DOHH2 (cell line): Measurements from ENCODE around the gene NRCAM.

ENCODE experiments used
- H3F3A ChIP-seq: fragments of 200-600 bp; sonication (generic), shearing (Covaris generic); 2 replicates; pipeline ENCODE4 v1.6.0; 2016; ENCODE audit warnings: antibody characterized with exemption, mild to moderate bottlenecking; ENCODE audit not compliant: control insufficient read depth, insufficient read depth
- H3K27ac ChIP-seq: fragments of 200-600 bp; sonication (generic); 2 replicates; pipeline ENCODE4 v1.5.1; 2014; ENCODE audit warnings: low read depth, mild to moderate bottlenecking, low read length, moderate library complexity
- H3K27me3 ChIP-seq: fragments of 200-600 bp; sonication (generic); 2 replicates; pipeline ENCODE4 v1.6.1; 2014; ENCODE audit warnings: mild to moderate bottlenecking, low read length, mixed read lengths; ENCODE audit not compliant: control insufficient read depth
- H3K36me3 ChIP-seq: fragments of 200-600 bp; sonication (generic); 2 replicates; pipeline ENCODE4 v1.6.1; 2014; ENCODE audit warnings: mild to moderate bottlenecking, low read length, moderate library complexity, mixed read lengths; ENCODE audit not compliant: control insufficient read depth
- H3K4me1 ChIP-seq: fragments of 200-600 bp; sonication (generic); 2 replicates; pipeline ENCODE4 v1.6.1; 2014; ENCODE audit warnings: mild to moderate bottlenecking, low read length, mixed read lengths; ENCODE audit not compliant: control insufficient read depth
- H3K4me2 ChIP-seq: fragments of 200-600 bp; sonication (generic); 2 replicates; pipeline ENCODE4 v1.6.0; 2014; ENCODE audit warnings: mild to moderate bottlenecking, low read length, moderate library complexity
- H3K4me3 ChIP-seq: fragments of 200-600 bp; sonication (generic); 2 replicates; pipeline ENCODE4 v1.5.1; 2014; ENCODE audit warnings: mild to moderate bottlenecking, low read length, mixed read lengths
- H3K79me2 ChIP-seq: fragments of 200-600 bp; sonication (generic); 2 replicates; pipeline ENCODE4 v1.6.1; 2014; ENCODE audit warnings: mild to moderate bottlenecking, low read length, mixed read lengths; ENCODE audit not compliant: control insufficient read depth
- H3K9me2 ChIP-seq: fragments of 200-600 bp; sonication (generic); replicated peaks from 2 replicates; pipeline ENCODE4 v1.6.1; 2014; ENCODE audit warnings: mild to moderate bottlenecking, low read length, mixed read lengths; ENCODE audit not compliant: control insufficient read depth
- H3K9me3 ChIP-seq: fragments of 200-600 bp; sonication (generic); 2 replicates; pipeline ENCODE4 v1.6.1; 2014; ENCODE audit warnings: antibody characterized with exemption, low read length, mixed read lengths; ENCODE audit not compliant: control insufficient read depth, insufficient read depth
- H4K20me1 ChIP-seq: fragments of 200-600 bp; sonication (generic); 2 replicates; pipeline ENCODE4 v1.6.0; 2014; ENCODE audit warnings: low read depth, mild to moderate bottlenecking, antibody characterized with exemption, low read length, moderate library complexity; ENCODE audit not compliant: control insufficient read depth, insufficient read depth
- EZH2phosphoT487 ChIP-seq: fragments of 200-600 bp; sonication (generic); IDR thresholded peaks from 2 replicates; pipeline ENCODE4 v1.6.1; 2017; ENCODE audit warnings: borderline replicate concordance, mild to moderate bottlenecking, antibody characterized with exemption, low read length, moderate library complexity, mixed read lengths
- TF ChIP-seq, protein P1 (sequence below): fragments of 200-600 bp; sonication (generic); IDR thresholded peaks from one replicate; pipeline ENCODE4 v1.5.1; 2014; ENCODE audit warnings: antibody characterized with exemption, mild to moderate bottlenecking, low read depth, low read length; ENCODE audit not compliant: poor library complexity, severe bottlenecking

The NRCAM gene

DNA sequence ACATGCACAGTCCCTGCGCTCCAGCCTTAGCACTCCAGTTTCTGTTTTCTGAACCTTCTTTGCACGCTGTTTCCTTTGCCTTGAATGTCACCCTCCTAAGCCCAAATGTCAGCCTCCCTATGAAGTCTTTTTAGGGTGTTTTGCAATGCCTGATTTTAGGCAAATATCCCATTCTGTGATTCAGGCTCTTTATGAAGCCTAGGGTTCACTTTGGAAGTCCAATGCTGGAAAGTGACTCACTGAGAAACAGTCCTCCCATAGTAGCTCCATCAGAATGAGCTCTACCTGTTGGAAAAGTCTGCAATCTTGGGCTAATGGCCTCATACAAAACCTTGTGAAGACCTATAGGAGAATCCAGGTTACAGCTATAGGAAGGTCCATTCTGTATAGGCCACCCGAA is 331.4 kb downstream of the NRCAM start:
- H3K27me3 ChIP-seq = peaks cover 11% of the 10 kb centered on the region
- no peaks in the 10 kb centered on the region for H3K36me3 ChIP-seq
- H3K9me3 ChIP-seq = no peaks in the 10 kb centered on the region
- H4K20me1 ChIP-seq = no peaks in the 10 kb centered on the region
- H3K4me2 ChIP-seq = no peak overlapping the region
- no peaks in the 10 kb centered on the region for H3F3A ChIP-seq
- H3K79me2 ChIP-seq = no peaks in the 10 kb centered on the region
- no peak overlapping the region for H3K4me3 ChIP-seq
- no peaks in the 10 kb centered on the region for H3K9me2 ChIP-seq
- no peak for TF ChIP-seq EZH2phosphoT487
- TF ChIP-seq, protein P1, sequence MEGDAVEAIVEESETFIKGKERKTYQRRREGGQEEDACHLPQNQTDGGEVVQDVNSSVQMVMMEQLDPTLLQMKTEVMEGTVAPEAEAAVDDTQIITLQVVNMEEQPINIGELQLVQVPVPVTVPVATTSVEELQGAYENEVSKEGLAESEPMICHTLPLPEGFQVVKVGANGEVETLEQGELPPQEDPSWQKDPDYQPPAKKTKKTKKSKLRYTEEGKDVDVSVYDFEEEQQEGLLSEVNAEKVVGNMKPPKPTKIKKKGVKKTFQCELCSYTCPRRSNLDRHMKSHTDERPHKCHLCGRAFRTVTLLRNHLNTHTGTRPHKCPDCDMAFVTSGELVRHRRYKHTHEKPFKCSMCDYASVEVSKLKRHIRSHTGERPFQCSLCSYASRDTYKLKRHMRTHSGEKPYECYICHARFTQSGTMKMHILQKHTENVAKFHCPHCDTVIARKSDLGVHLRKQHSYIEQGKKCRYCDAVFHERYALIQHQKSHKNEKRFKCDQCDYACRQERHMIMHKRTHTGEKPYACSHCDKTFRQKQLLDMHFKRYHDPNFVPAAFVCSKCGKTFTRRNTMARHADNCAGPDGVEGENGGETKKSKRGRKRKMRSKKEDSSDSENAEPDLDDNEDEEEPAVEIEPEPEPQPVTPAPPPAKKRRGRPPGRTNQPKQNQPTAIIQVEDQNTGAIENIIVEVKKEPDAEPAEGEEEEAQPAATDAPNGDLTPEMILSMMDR = no peak
- H3K4me1 ChIP-seq = no peaks in the 10 kb centered on the region
- H3K27ac ChIP-seq = no peak overlapping the region

DNA sequence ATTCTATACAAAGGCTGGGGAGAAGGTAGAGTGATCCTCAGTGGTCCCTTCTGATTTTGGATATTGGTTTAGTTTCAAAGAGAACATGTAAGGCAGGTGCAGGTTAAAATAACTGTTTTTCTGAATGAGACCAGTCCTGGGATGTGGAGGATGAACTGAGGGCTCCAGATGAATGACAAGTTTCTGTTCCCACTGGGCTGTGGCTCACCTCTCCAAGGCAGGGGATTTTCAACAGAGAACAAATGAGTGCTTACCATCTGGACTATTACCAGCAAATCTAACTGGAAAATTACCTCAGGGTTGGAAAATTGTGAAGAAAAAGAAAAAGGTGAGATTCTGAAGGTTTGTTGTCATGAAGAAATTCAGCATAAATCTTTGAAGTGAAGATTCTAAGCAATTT is 334.1 kb downstream of the NRCAM start:
- H3K4me1 ChIP-seq = no peaks in the 10 kb centered on the region

DNA sequence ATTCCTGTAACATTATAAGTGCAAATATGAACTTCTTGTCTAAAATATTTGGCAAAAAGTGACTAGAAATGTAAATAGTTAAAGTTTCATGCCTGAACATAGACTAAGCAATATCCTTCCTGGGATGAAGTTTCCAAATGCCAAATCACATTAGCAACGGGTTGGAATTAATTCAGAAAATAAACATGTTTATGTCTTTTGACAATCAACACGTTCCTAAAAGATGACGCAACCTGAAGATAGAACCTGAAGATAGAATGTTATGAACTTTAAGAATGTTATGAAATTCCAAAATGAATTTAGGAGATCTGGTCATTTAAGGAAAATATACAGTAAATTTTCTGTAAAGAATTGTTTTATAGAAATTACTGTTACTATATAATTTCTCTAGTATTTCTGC is 335.3 kb downstream of the NRCAM start:
- Histone ChIP-seq H3K4me2 (no peak overlapping the region), H3K9me3 (no peaks in the 10 kb centered on the region), H3K27me3 (peaks cover 11% of the 10 kb centered on the region), H3K36me3 (no peaks in the 10 kb centered on the region), H3F3A (no peaks in the 10 kb centered on the region), H3K79me2 (no peaks in the 10 kb centered on the region), H3K9me2 (no peaks in the 10 kb centered on the region), H3K27ac (no peak overlapping the region), H3K4me1 (no peaks in the 10 kb centered on the region), H3K4me3 (no peak overlapping the region), H4K20me1 (no peaks in the 10 kb centered on the region)
- TF ChIP-seq, protein P1 = no peak
- TF ChIP-seq EZH2phosphoT487 = no peak

More for the DNA sequence above, 334.1 kb downstream of the NRCAM start:
- Histone ChIP-seq H3K9me3 (no peaks in the 10 kb centered on the region), H3K4me2 (no peak overlapping the region), H3K27me3 (peaks cover 11% of the 10 kb centered on the region), H3K27ac (no peak overlapping the region), H3K9me2 (no peaks in the 10 kb centered on the region), H3K79me2 (no peaks in the 10 kb centered on the region), H3K4me3 (no peak overlapping the region), H3K36me3 (no peaks in the 10 kb centered on the region), H4K20me1 (no peaks in the 10 kb centered on the region), H3F3A (no peaks in the 10 kb centered on the region)
- TF ChIP-seq, protein P1 = no peak
- no peak for TF ChIP-seq EZH2phosphoT487

DNA sequence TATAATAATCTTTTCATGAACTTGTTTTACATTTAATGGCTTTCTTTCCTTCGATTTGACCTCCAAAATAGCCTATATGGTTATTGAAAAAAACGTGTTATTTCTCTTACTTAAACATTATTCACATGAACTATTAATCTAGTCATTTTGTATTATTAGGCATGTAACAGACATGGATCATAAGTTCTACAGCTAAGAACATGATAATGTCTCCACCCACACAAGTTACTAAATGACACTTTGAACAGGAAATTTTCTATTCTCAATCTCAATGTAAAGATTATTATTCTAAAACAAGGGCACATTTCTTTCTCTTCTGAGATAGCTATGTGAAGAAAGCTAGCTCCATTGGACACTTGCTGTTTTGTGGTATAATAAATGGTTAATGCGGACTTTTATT is 336.0 kb downstream of the NRCAM start:
- Histone ChIP-seq H3F3A (no peaks in the 10 kb centered on the region), H3K9me3 (no peaks in the 10 kb centered on the region)
- TF ChIP-seq EZH2phosphoT487 = no peak
- TF ChIP-seq, protein P1 = no peak

More for the DNA sequence above, 336.0 kb downstream of the NRCAM start:
- H3K9me2 ChIP-seq = no peaks in the 10 kb centered on the region
- H3K4me3 ChIP-seq = no peak overlapping the region
- no peaks in the 10 kb centered on the region for H4K20me1 ChIP-seq
- H3K79me2 ChIP-seq = no peaks in the 10 kb centered on the region
- H3K27ac ChIP-seq = no peak overlapping the region
- H3K4me2 ChIP-seq = no peak overlapping the region
- H3K27me3 ChIP-seq = peaks cover 11% of the 10 kb centered on the region
- H3K4me1 ChIP-seq = no peaks in the 10 kb centered on the region
- H3K36me3 ChIP-seq = no peaks in the 10 kb centered on the region
